Fibroblast of the aortic adventitia (primary cell): ENCODE data around the gene AURKA. TPM values are rescaled to one million over a fixed set of nuclear protein-coding genes. Genes with fewer than 3 reads are reported as not detected.

Experiments
- DNase-seq: peaks from one replicate; pipeline ENCODE4 v3.0.0-alpha.2; 2010; ENCODE audit warnings: low read depth
- H3K4me3 ChIP-seq: 2 replicates; pipeline ENCODE4 v1.5.1; 2011; ENCODE audit warnings: low read depth, mild to moderate bottlenecking, control low read depth, low read length, moderate library complexity
- total RNA-seq: library from RNA; depleted of rRNA; stranded (reverse); fragments of >200 nt; gene quantifications from 2 replicates; pipeline ENCODE4 v1.2.3, GENCODE V29; 2012; ENCODE audit warnings: low replicate concordance
- TF ChIP-seq, protein P1 (sequence below): IDR thresholded peaks from 2 replicates; pipeline ENCODE4 v1.5.1; 2011; ENCODE audit warnings: mild to moderate bottlenecking, low read length, control low read depth, inconsistent platforms; ENCODE audit not compliant: insufficient read depth

Gene AURKA
- total RNA-seq, 1 donor: 29.1 TPM

DNA sequence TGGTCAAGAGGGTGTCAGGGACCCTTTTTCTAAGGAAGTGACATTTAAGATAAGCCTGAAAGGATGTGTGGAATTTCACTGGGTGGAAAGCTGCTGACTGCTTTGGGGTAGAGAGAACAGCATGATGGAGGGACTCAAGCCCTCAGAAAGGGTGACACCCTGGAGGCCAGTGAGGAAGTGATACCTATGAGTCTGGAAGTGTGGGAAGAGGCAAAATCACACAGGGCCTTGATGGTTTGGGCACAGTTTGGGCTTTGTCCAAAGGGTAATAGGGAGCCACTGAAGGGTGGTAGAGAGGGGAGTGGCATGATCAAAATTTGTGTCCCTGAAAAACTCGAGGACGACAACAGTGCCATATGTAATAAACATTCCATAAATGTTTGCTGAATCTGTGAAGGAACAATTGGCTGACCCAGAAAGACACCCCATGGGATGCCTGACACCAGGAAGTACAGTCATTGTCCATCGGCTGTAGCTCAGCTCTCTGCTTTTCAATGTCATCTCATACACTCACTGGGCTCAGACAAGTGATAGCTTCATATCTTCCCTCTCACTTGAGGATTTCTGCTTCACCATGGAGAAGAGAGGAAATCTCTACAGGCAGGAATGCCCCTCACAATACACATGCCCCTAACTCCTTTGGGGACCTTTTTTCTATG is 41.3 kb upstream of the AURKA start:
- no peak for DNase-seq
- no peak overlapping the region for H3K4me3 ChIP-seq
- TF ChIP-seq, protein P1, sequence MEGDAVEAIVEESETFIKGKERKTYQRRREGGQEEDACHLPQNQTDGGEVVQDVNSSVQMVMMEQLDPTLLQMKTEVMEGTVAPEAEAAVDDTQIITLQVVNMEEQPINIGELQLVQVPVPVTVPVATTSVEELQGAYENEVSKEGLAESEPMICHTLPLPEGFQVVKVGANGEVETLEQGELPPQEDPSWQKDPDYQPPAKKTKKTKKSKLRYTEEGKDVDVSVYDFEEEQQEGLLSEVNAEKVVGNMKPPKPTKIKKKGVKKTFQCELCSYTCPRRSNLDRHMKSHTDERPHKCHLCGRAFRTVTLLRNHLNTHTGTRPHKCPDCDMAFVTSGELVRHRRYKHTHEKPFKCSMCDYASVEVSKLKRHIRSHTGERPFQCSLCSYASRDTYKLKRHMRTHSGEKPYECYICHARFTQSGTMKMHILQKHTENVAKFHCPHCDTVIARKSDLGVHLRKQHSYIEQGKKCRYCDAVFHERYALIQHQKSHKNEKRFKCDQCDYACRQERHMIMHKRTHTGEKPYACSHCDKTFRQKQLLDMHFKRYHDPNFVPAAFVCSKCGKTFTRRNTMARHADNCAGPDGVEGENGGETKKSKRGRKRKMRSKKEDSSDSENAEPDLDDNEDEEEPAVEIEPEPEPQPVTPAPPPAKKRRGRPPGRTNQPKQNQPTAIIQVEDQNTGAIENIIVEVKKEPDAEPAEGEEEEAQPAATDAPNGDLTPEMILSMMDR: no peak

GRCh38 chr20:56431471-56431870 is 39.5 kb upstream of the AURKA start:
- TF ChIP-seq, protein P1: no peak
- H3K4me3 ChIP-seq: no peak overlapping the region
- DNase-seq: no peak

DNA sequence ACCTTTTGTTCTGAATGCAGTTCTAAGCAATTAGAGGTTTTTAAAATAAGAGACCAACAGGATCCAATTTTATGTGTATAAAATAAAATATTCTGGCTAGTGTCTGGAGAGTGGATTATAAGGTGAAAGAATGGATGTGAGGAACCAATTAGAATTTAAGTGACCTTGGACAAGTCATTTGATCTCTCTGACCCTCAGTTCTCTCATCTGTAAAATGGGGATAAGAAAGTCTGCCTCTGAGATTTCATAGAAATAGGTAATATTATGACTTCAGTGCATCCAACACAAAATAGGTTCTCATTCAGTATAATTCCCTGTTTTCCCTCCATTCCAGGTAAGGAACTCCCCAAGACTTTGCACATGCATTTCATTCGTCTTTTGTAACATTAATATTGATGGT is 38.9 kb upstream of the AURKA start:
- DNase-seq: no peak
- no peak overlapping the region for H3K4me3 ChIP-seq
- TF ChIP-seq, protein P1: no peak

DNA sequence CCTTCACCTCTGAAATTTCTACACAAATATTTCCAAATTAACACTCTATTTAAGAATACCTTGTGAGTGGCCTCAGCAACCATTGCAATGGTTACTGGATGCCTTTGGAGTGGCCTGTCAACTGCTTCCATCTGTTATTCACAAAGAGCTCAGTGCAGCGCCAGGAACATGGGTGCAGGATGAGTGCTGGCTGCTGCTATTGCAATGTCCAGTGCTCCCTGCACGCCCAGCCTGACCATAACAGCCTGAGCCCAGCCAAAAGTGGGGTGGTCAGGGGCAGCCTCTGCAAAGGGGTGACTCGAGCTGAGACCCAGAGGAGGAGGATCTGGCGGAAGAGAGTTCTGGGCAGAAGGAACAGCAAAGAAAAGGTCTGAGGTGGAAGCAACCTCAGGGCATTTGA is 38.4 kb upstream of the AURKA start:
- TF ChIP-seq, protein P1: no peak
- no peak overlapping the region for H3K4me3 ChIP-seq
- DNase-seq: no peak

DNA sequence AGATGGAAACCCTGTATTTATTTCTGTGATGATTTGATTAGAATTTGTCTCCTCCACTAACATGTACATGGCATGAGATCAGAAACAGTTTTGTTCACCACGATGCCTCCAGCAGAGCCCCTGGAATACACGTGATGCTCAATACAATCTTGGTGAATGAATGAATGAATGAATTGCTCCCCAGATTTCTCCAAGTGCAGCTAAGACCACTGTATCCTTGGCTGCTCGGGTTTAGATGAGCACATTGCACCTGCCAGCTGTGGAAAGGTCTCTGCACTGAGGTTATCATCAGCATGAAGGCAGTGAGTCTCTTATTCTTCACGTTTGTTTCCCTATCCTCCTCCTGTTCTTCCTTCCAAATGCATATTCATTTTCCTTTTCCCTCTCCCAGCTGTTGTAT is 37.9 kb upstream of the AURKA start:
- H3K4me3 ChIP-seq: no peak overlapping the region
- TF ChIP-seq, protein P1: no peak
- DNase-seq: no peak

GRCh38 chr20:56429502-56429901 is 37.5 kb upstream of the AURKA start:
- no peak overlapping the region for H3K4me3 ChIP-seq
- TF ChIP-seq, protein P1: no peak
- peak; percentile 71 for DNase-seq

DNA sequence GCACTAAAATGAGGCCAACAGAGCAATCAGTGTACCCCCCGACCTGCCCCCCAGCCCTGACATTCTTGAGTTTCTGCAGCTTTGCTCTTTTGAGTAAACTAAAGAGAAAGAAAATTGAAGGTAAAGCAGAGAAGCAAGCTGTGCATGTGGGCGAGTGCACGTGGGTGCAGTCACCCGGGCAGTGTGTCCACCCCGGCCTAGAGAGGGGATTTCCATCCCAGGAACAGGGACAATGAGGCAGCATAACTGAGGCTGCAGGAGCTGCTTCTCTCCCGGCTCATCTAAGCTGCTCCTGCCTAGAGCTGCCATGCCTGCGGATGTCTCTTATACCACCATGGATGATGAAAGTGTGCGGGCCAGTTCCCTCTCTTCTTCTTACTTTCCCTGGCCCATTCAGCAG is 36.9 kb upstream of the AURKA start:
- TF ChIP-seq, protein P1: no peak
- no peak for DNase-seq
- H3K4me3 ChIP-seq: no peak overlapping the region
